NCI-H2081 treated with DMSO at 0.1 percent for 48 hours (cell line): ENCODE measurements around the gene PML.
"Not testable (repeated sequence)": the region's sequence is repeated elsewhere in the genome, so short reads cannot be mapped to it uniquely, and the experiment has no call there.

Source experiments
- DNase-seq: peaks from one replicate; lab custom pipeline; 2025; lab: John Stamatoyannopoulos, UW

The PML gene

GRCh38 chr15:74060251-74060650, 65.7 kb downstream of the PML start:
- DNase-seq, result no peak

DNA sequence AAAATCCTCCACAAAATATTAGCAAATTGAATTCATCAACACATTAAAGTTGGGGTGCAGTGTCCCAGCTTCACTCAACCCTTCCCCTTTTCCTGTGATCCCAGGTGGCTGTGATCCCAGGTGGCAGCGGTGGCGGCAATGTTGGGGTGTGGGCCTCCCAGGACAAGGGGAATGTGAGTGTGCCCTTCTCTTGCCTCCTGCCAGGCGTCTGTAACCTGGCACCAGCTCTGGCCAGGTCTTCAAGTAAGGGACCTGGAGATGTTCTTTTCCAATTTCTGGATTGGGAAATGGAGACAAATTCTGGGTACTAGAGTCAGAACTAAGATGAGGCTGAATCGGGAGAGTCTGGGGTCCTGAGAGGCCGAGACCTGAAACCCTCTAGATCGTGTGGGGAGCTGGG, 67.7 kb downstream of the PML start:
- no peak for DNase-seq

DNA sequence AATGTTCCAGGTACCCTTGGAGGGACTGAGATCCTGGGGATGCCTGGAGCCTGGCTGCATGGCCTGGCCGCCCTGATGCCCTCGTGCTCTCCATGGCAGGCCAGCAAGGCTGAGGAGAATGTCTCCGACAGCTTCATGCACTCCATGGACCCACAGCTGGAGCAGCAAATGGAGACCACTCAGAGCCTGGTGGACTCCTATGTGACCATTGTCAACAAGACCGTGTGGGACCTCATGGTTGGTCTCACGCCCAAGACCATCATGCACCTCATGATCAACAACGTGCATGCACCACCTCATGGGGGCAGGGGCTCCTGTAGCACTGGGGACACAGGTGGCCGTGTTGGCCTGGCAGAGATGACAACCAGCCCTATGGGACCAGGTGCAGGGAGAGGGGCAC, 68.2 kb downstream of the PML start:
- DNase-seq, result no peak

DNA sequence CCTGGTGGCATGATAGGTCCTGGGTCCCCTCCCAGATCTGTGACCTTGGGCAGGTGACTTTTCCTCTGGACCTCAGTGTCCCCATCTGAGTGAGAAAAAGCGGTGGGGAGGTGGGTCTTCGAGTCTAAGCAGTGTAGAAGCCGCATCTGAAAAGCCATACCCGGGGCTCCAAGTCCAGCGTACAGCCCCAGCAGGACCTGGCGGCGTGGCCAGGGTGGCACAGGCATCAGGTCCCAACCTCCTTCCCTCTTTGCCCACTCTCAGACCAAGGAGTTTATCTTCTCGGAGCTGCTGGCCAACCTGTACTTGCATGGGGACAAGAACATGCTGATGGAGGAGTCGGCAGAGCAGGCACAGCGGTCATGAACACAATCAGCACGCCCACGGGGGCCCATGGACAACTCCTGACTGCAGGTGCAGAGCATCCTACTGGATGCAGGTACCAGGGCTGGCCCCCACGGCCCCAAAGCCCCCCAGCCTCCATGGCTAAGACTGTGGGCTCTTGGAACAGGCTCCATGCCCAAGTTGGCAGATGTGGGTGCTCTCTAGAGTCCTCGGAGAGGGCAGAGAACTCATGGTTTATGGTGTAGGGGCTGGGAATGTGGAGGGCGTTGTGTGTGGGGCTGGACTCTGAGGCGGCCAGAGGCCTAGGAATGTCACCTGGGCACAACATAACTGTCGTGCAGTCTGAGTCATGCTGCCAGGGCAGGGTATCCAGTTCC, 69.1 kb downstream of the PML start:
- DNase-seq, result not testable (repeated sequence)

DNA sequence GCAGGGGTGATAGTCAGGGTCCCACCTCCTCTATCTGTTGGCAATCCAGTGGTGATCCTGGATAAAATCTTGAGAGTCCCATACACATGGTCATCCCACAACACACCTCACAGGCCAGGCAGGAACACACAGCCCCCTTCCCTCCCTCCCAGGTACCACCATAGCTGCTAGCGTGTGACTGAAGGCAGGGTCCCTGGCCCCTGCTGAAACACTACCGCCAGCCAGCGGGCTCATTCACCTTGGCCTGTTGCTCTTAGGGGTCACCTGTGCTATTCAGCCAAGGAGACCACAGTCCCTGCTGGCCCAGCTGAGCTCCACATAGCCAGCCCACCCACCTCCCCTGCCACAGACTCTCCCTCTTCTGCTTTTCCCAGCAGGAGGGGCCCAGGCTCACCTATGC, 69.7 kb downstream of the PML start:
- DNase-seq, result not testable (repeated sequence)

DNA sequence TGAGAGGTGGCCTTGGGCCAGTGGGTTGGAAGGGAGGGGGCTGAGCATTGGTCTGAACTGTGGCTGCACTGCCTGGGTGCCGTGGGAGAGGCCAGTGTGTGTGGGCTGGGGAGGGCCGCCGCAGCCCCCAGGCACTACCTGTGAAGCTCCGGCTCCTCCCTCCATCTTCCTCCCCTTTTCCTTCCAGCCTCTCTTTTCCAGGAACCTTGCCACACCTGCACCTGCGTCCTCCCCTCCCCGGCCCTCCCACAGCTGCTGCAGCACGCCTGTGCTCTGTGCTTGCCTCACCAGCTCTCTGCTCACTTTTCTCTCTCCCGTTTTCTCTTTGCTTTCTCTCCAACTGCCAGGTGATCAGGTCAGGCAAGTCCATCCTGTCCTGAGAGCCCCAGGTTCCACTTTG, 70.3 kb downstream of the PML start:
- DNase-seq, result not testable (repeated sequence)

DNA sequence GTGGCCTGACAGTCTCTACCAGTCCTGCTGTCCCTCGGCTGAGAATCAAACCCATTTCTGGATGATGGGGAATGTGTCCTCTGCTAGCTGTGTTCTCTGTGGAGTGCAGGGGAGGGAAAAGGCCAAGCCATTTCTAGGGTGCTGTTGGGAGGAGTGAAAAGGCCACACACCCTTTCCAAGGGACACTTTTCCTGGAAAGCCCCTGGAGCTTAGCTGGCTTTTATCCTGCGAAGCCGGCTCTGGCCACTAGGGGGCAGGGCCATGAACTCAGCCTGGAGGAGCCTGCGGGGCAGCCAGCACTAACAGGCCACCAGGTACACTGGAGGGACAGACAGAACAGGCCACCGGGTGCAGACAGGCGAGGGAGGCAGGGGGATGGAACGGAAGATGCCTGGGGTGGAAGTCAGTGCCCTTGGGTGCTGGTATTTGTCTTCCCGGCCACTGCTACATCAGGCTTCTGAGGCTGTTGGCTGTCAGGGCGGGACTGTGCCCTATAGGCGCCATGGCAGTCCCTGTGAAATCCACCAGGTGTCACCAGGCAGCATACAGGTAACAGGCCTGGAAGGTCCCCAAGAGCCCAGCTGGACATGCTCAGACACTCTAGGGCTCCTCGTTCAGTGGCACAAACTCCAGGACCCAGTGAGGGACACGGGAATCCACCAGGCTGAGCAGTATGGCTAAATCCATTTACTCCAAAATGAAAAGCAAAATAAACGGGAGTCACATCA, 71.3 kb downstream of the PML start:
- DNase-seq, result not testable (repeated sequence)

- DNase-seq, result not testable (repeated sequence)
These were observed 77.1 kb downstream of the PML start for GRCh38 chr15:74071645-74072044.

DNA sequence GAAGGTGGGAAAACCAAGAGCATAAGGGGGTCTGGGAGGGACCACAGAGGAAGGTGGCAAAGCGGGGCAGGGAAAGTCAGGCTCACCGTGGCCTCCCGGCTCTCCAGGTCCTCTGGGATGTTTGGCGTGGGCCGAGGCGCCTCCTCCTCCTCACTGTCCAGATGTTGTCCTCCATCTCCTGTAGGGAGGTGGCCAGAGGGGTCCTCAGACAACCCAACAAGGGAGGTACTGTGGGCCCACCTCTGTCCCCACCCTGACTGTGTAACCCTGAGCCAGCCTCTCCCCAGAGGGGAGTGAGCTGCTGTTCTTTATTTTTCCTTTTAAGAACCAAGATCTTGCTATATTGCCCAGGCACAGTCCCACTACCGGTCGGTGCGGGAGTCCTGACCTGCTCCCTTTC, 77.6 kb downstream of the PML start:
- DNase-seq, result not testable (repeated sequence)

GRCh38 chr15:74072614-74073337, 78.3 kb downstream of the PML start:
- not testable (repeated sequence) for DNase-seq

- not testable (repeated sequence) for DNase-seq
These were observed 81.3 kb downstream of the PML start for GRCh38 chr15:74075781-74076180.

DNA sequence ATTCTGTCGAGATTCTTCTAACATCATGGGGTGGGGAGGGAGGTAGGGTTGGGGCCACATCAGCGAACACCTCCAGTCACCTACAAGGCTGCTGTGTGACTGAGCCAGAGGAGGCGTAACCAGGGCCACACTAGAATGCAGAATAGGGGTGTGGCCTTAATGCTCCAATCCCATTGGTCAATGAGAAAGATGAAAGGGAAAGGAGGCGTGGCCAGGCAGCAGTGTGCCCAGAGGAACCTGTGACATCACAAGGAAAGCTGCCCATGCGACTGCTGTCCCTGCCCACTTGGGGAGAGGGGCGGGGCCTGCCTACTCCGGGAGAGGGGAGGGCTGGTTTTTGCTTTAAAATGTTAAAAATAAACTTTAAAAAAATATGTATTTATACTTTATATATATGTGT, 87.9 kb downstream of the PML start, which contains the start of gene GOLGA6A:
TSS of gene GOLGA6A (minus strand) at position 101 of the 400 bp plus-strand sequence. CDS start at position 60, 41 bp downstream.
- DNase-seq, result not testable (repeated sequence)

GRCh38 chr15:74094567-74094966, 100.1 kb downstream of the PML start:
- DNase-seq, result not testable (repeated sequence)

GRCh38 chr15:74095610-74096009, 101.1 kb downstream of the PML start:
- not testable (repeated sequence) for DNase-seq

- DNase-seq, result not testable (repeated sequence)
These were observed 102.4 kb downstream of the PML start for GRCh38 chr15:74096753-74097474.
